NCI-H2196 (cell line): Measurements from ENCODE around the gene ZNRF4.
A peak's percentile ranks its signal among the peaks of the same experiment; 100 is the strongest.
"Not testable (repeated sequence)": the region's sequence is repeated elsewhere in the genome, so short reads cannot be mapped to it uniquely, and the experiment has no call there.

Source experiments
- DNase-seq: peaks from one replicate; lab custom pipeline; 2025; ENCODE audit not compliant: unreplicated experiment; lab: John Stamatoyannopoulos, UW

ZNRF4 gene

GRCh38 chr19:5472286-5472685 is 17.1 kb downstream of the ZNRF4 start:
- no peak for DNase-seq

DNA sequence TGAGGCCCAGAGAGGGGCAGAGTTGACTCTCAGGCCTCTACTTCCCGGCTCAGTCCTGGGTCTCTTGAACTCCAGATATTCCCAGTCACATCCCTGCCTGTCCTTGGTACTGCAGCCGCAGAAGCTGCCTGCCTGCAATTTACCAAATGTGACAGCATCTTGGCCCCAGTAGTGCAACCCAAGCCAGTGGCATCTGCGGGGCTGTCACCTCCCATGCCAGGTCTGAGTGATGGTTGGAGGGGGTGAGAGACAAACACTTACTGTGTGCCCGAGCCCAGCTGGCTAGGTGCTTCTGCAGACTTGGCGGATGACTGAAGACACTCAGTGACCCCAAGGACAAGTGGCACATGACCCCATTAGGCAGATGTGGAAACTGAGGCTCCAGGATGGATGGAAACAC is 18.4 kb downstream of the ZNRF4 start:
- no peak for DNase-seq

DNA sequence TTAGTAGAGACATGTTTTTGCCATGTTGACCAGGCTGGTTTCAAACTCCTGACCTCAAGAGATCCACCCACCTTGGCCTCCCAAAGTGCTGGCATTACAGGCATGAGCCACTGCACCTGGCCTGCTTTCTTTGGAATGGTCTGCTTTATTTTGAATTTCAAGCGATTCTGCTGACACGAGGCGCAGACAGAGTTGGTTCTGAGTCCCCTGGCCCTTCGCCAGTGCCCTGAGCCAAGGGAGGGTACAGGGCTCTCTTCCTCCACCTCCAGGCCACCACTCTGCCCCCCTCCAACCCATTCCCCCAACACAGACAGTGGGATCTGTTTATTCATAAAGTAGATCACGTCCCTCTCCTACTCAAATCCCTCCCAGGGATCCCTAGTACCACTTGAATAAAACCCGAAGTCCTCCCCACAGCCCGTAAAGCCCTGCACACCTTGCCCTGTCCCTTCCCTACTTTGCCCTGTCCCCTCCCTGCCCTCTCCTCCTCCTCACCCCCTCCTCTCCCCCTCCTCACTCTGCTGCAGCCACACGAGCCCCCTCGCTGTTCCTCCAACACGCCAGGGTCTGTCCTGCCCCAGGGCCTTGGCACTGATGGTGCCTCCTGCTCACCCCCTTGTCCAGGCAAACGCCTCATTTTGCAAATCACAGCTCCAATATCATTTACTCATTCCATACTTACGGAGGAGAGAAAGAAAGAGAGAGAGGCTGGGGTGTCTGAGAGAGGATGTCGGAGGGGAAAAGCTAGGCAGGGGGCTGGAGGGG is 22.4 kb downstream of the ZNRF4 start:
- no peak for DNase-seq

- DNase-seq: no peak
Measured at GRCh38 chr19:5478241-5478924, 23.2 kb downstream of the ZNRF4 start.

DNA sequence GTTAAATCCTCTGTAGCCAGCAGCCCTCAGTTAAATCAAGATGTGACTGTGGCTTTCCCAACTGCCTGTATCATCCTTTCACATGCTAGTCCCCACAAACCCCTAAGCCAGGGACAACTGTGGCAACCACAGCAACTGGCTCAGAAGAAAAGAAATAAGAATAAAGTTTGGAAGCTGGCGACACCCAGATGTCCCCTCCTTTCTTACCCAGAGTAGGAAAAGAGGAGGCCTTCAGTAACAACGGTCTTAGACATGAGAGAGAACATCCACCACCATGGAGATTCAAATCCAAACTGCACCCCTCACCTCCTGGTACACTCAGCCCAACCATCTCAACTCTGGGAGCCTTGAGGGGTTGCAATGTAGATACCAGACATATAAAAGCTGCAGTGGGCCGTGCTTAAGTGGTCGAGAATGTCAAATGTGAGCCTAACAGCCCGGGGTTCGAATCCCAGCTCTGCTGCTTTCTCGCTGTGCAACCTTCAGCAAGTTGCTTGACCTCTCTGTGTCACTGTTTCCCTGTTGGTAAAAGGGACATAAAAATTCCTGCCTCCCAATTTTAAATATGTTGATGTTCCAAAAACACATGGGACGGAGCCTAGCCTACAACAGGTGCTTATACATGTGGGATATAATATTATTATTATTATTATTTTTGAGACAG is 23.8 kb downstream of the ZNRF4 start:
- DNase-seq: no peak

DNA sequence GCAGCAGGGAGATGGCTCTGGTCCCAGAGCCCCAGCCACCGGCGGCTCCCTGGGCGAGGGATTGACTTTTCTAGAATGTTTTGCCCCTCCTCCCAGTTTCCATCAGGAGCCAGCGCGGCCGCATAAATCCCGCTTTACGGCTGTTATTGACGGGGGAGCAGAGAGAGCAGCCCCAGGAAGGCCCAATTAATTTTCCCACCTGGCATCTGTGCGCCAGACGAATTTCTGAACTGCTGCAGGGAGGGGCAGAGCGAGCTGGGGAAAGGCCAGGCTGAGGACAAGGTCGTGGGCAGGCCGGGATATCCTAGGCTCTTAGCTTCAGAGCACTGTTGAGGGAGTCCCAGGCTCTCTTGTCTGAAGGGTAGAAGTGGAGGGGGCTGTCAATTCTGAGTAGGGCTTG is 24.7 kb downstream of the ZNRF4 start:
- no peak for DNase-seq

DNA sequence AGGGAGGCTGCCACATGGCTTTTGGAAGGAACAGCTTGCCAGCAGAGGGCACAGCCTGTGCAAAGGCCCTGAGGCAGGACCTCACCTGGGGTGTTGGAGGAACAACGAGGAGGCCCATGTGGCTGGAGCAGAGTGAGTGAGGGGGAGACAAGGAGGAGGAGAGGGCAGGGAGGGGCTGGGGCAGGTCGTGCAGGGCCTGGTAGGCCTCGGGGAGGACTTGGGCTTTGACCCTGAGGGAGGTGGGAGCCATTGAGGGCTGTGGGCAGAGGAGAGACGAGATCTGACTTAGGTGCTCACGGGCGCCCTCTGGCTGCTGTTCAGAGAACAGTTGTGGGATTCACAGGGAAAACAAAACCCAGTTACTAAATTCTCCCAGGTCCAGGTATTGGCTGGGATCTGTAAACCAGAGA is 25.2 kb downstream of the ZNRF4 start:
- peak; percentile 10 for DNase-seq

DNA sequence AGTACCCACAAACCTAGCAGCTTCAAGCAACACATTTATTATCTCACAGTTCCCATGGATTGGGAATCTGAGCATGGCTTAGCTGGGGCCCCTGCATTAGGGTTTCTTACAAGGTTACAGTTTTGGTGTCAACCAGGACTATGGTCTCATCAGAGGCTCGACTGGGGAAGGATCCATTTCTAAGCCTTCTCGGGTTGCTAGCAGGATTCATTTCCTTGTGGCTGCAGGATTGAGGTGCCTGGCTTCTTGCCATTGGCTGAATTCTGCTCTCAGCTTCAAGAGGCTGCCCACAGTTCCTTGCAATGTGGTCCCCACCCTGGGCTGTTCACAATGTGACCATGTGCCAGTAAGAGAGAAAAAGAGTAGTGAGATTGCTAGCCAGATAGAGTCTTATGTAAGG is 26.7 kb downstream of the ZNRF4 start:
- no peak for DNase-seq

- peak; percentile 59 for DNase-seq
Measured at GRCh38 chr19:5484398-5485285, 29.4 kb downstream of the ZNRF4 start.

GRCh38 chr19:5485286-5485636 is 30.0 kb downstream of the ZNRF4 start:
- no peak for DNase-seq

DNA sequence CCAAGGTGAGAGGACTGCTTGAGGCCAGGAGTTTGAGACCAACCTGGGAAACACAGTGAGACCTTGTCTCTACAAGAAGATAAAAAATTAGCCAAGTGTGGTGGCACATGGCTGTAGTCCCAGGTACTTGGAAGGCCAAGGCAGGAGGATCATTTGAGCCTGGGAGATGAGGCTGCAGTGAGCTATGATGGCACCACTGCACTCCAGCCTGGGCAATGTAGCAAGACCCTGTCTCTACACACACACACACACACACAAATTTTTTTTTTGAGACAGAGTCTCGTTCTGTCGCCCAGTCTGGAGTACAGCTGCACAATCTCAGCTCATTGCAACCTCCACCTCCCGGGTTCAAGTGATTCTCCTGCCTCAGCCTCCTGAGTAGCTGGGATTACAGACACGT is 30.4 kb downstream of the ZNRF4 start:
- not testable (repeated sequence) for DNase-seq

GRCh38 chr19:5487222-5487621 is 32.0 kb downstream of the ZNRF4 start:
- DNase-seq: no peak

DNA sequence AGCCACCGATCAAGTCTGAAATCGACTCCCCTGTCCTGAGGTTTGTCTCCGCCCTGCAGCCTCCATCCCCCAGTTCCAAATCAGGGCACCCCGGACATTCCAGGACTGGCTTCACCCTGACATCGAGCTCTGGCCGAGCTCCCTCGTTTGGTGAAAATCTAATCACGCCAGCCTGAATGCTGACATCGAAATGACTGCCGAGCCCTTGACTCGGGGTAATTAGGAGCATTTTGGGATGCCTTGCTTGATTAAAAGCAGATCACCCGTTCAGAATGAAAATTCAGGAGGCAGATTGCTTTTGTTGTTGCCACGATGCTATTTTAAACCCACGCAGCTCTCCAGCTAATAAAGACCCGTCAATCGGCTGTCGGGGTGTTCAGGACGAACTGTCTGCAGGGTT is 34.3 kb downstream of the ZNRF4 start:
- DNase-seq: no peak

DNA sequence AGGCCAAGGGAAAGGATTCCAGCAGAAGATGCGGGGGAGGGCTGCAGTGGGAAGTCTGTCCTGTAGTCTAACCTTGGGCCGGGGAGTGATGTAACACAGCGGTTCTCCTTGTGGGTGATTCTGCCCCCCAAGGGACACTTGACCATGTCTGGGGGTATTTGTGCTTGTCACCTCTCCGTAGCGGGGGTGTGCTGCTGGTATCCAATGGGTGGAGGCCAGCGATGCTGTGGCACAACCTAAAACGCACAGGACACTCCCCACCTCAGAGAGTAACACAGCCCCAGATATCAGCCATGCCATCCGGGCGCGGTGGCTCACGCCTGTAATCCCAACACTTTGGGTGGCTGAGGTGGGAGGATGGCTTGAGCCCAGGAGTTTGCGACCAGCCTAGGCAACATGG is 36.3 kb downstream of the ZNRF4 start:
- DNase-seq: no peak

- DNase-seq: no peak
Measured at GRCh38 chr19:5492281-5492634, 37.0 kb downstream of the ZNRF4 start.

GRCh38 chr19:5492635-5493409 is 37.6 kb downstream of the ZNRF4 start:
- DNase-seq: no peak

GRCh38 chr19:5494773-5495172 is 39.6 kb downstream of the ZNRF4 start:
- DNase-seq: no peak

- no peak for DNase-seq
Measured at GRCh38 chr19:5495792-5496191, 40.6 kb downstream of the ZNRF4 start.

- no peak for DNase-seq
Measured at GRCh38 chr19:5497297-5497696, 42.1 kb downstream of the ZNRF4 start.

GRCh38 chr19:5498830-5499550 is 43.8 kb downstream of the ZNRF4 start:
- DNase-seq: no peak
